ENCODE data around the gene TPRX1. TPM values are rescaled to one million over a fixed set of nuclear protein-coding genes. Genes with fewer than 3 reads are reported as not detected.

Gene TPRX1
- total RNA-seq, 8 experiments from 2014 or later: 0.33 to 1.1 (median 0.46) TPM; not detected in 4

Other genes starting within 250 kb of the TPRX1 start
- gene ZNF541, start 231.4 kb downstream of the TPRX1 start, total RNA-seq: under 1 TPM in 4 of 8 experiments, not detected in 4; 0.04 to 0.43 (median 0.16) TPM
- 1 to 10 TPM; 1.6 to 9.1 (median 5.5) TPM for gene BICRA, start 195.4 kb downstream of the TPRX1 start, total RNA-seq
- 10 to 100 TPM in 3 of 8 experiments, 1 to 10 TPM in 4, under 1 TPM in 1; 0.38 to 43.6 (median 4.8) TPM for gene EHD2, start 91.1 kb downstream of the TPRX1 start, total RNA-seq
- 100 to 1,000 TPM; 106 to 243 (median 168) TPM for gene NOP53, start 59.0 kb downstream of the TPRX1 start, total RNA-seq
- 100 to 1,000 TPM in 7 of 8 experiments, 10 to 100 TPM in 1; 99.2 to 427 (median 228) TPM for gene SELENOW, start 25.8 kb downstream of the TPRX1 start, total RNA-seq
- gene CRX, start 17.4 kb upstream of the TPRX1 start, total RNA-seq: 1 to 10 TPM in 2 of 8 experiments, under 1 TPM in 5, not detected in 1; 0.05 to 3.0 (median 0.63) TPM
- gene TPRX2, start 54.7 kb upstream of the TPRX1 start, total RNA-seq: 1 to 10 TPM in 1 of 8 experiments, under 1 TPM in 3, not detected in 4; 0.46 to 1.3 (median 0.53) TPM
- gene SULT2A1, start 81.8 kb upstream of the TPRX1 start, total RNA-seq: under 1 TPM in 1 of 8 experiments, not detected in 7; 0.19 TPM
- not detected for gene BSPH1, start 187.6 kb upstream of the TPRX1 start, total RNA-seq
- gene ELSPBP1, start 190.1 kb upstream of the TPRX1 start, total RNA-seq: 1 to 10 TPM in 2 of 8 experiments, under 1 TPM in 2, not detected in 4; 0.22 to 2.1 (median 1.1) TPM
- under 1 TPM in 1 of 8 experiments, not detected in 7; 0.43 TPM for gene CABP5, start 239.5 kb upstream of the TPRX1 start, total RNA-seq

Measured in motor neuron (in vitro differentiated cells).